H1 (cell line): Measurements from ENCODE around the gene CDC42EP4. TPM values are rescaled to one million over a fixed set of nuclear protein-coding genes. Genes with fewer than 3 reads are reported as not detected.

ENCODE experiments used
- CTCF ChIA-PET: fragments of 300-600 bp; sonication (Branson Sonifier 250); formaldehyde crosslinking; loops from one replicate; lab custom pipeline; 2021; ENCODE audit not compliant: partially characterized antibody; lab: Charles Lee
- POLR2A ChIA-PET: fragments of 300-600 bp; sonication (Branson Sonifier 250); formaldehyde crosslinking; loops from one replicate; lab custom pipeline; 2021; ENCODE audit warnings: inconsistent platforms; ENCODE audit not compliant: partially characterized antibody; lab: Charles Lee
- DNase-seq, 2 experiments: peaks; one replicate each; pipeline versions ENCODE4 v3.0.0 to v3.0.0-alpha.2; 2010 to 2022; ENCODE audit warnings: low spot score in 2 of 2, low read depth in 1 of 2, mixed read lengths in 1 of 2
- FAIRE-seq: peaks from 2 replicates; lab custom pipeline; 2011; peaks lifted over from hg19 to GRCh38; lab: Jason Lieb, UNC
- H2AFZ ChIP-seq: 2 replicates; pipeline ENCODE4 v1.8.1; 2012; ENCODE audit warnings: low read length, inconsistent platforms
- H2AK5ac ChIP-seq: 2 replicates; pipeline ENCODE4 v1.6.1; 2013; ENCODE audit warnings: low read depth, low read length
- H2BK120ac ChIP-seq: replicated peaks from 2 replicates; pipeline ENCODE3; 2013; ENCODE audit warnings: low read depth, low read length, inconsistent platforms
- H2BK12ac ChIP-seq: 2 replicates; pipeline ENCODE4 v1.6.1; 2013; ENCODE audit warnings: low read depth, low read length
- H2BK15ac ChIP-seq: 2 replicates; pipeline ENCODE4 v1.6.1; 2013; ENCODE audit warnings: low read length
- H2BK20ac ChIP-seq: 2 replicates; pipeline ENCODE4 v1.6.1; 2013; ENCODE audit warnings: low read length
- H2BK5ac ChIP-seq: 2 replicates; pipeline ENCODE4 v1.6.1; 2013; ENCODE audit warnings: low read depth, low read length
- H3K14ac ChIP-seq: 2 replicates; pipeline ENCODE4 v1.6.1; 2013; ENCODE audit warnings: inconsistent platforms; ENCODE audit not compliant: insufficient read length
- H3K18ac ChIP-seq: 2 replicates; pipeline ENCODE4 v1.6.1; 2013; ENCODE audit warnings: low read length; ENCODE audit errors: extremely low read depth
- H3K23ac ChIP-seq: 2 replicates; pipeline ENCODE4 v1.6.1; 2013; ENCODE audit warnings: inconsistent platforms; ENCODE audit not compliant: insufficient read length
- H3K23me2 ChIP-seq: 2 replicates; pipeline ENCODE4 v1.6.1; 2013; ENCODE audit warnings: low read depth, low read length
- H3K27ac ChIP-seq: 2 replicates; pipeline ENCODE4 v1.6.1; 2011; ENCODE audit warnings: low read depth, low read length, inconsistent platforms
- H3K27me3 ChIP-seq, 4 experiments: replicated peaks in 1 of 4; 1 replicate in 1 of 4; 2 replicates in 3 of 4; pipeline versions ENCODE4 v1.6.1 to v1.8.1; 2011 to 2013; ENCODE audit warnings: low read length in 3 of 4, mild to moderate bottlenecking in 3 of 4, inconsistent platforms in 2 of 4, mixed read lengths in 2 of 4, moderate library complexity in 1 of 4; ENCODE audit not compliant: control insufficient read depth in 3 of 4, insufficient read depth in 3 of 4; ENCODE audit errors: extremely low read depth in 1 of 4
- H3K36me3 ChIP-seq, 4 experiments: 2 replicates each; pipeline versions ENCODE4 v1.6.1 to v1.8.1; 2011 to 2013; ENCODE audit warnings: mild to moderate bottlenecking in 4 of 4, low read length in 3 of 4, moderate library complexity in 2 of 4, control low read depth in 1 of 4, inconsistent platforms in 1 of 4; ENCODE audit not compliant: insufficient read depth in 4 of 4, control insufficient read depth in 2 of 4
- H3K4ac ChIP-seq: replicated peaks from 2 replicates; pipeline ENCODE3; 2013; ENCODE audit warnings: low read length, low read depth, mixed read lengths, inconsistent platforms; ENCODE audit not compliant: insufficient read length
- H3K4me1 ChIP-seq, 4 experiments: replicated peaks in 1 of 4; 1 replicate in 1 of 4; 2 replicates in 3 of 4; pipeline versions ENCODE4 v1.6.1 to v1.8.1; 2011 to 2013; ENCODE audit warnings: low read length in 3 of 4, inconsistent platforms in 2 of 4, mixed read lengths in 1 of 4; ENCODE audit not compliant: insufficient read depth in 4 of 4, control insufficient read depth in 3 of 4
- H3K4me2 ChIP-seq, 2 experiments: 2 replicates each; pipeline versions ENCODE4 v1.6.1 to v1.8.1; 2011 to 2013; ENCODE audit warnings: low read depth in 2 of 2, low read length in 2 of 2, control low read depth in 1 of 2, inconsistent platforms in 1 of 2, mild to moderate bottlenecking in 1 of 2; ENCODE audit not compliant: insufficient read depth in 1 of 2
- H3K4me3 ChIP-seq, 4 experiments: fragments of 200-600, 300-600 bp in 1 of 4; sonication (generic), shearing (Covaris generic), sonication (Bioruptor Twin) in 1 of 4; 2 replicates each; pipeline versions ENCODE4 v1.5.1 to v1.8.1; 2011 to 2016; ENCODE audit warnings: low read length in 4 of 4, low read depth in 3 of 4, control low read depth in 2 of 4, inconsistent platforms in 2 of 4, mild to moderate bottlenecking in 2 of 4, mixed read lengths in 1 of 4, moderate library complexity in 1 of 4; ENCODE audit not compliant: insufficient read depth in 2 of 4; ENCODE audit errors: extremely low read depth in 1 of 4
- H3K56ac ChIP-seq: replicated peaks from 2 replicates; pipeline ENCODE3; 2013; ENCODE audit warnings: low read depth, mild to moderate bottlenecking, mixed read lengths, low read length, inconsistent platforms; ENCODE audit not compliant: insufficient read length
- H3K79me1 ChIP-seq: 2 replicates; pipeline ENCODE4 v1.6.1; 2013; ENCODE audit warnings: low read depth, low read length, control low read depth
- H3K79me2 ChIP-seq, 2 experiments: 2 replicates each; pipeline versions ENCODE4 v1.6.1 to v1.8.1; 2012 to 2013; ENCODE audit warnings: low read length in 2 of 2, mild to moderate bottlenecking in 2 of 2, inconsistent platforms in 1 of 2; ENCODE audit not compliant: insufficient read depth in 2 of 2, control insufficient read depth in 1 of 2
- H3K9ac ChIP-seq, 4 experiments: replicated peaks in 1 of 4; 1 replicate in 1 of 4; 2 replicates in 3 of 4; pipeline versions ENCODE4 v1.6.1 to v1.8.1; 2011 to 2013; ENCODE audit warnings: low read depth in 3 of 4, low read length in 3 of 4, control low read depth in 2 of 4, mild to moderate bottlenecking in 2 of 4, moderate library complexity in 2 of 4, inconsistent platforms in 1 of 4; ENCODE audit errors: extremely low read depth in 1 of 4
- H3K9me3 ChIP-seq, 2 experiments: 2 replicates each; pipeline versions ENCODE4 v1.6.1 to v1.8.1; 2012 to 2013; ENCODE audit warnings: mild to moderate bottlenecking in 2 of 2, moderate library complexity in 2 of 2, control low read depth in 1 of 2, inconsistent platforms in 1 of 2, low read depth in 1 of 2, low read length in 1 of 2, mixed read lengths in 1 of 2; ENCODE audit not compliant: insufficient read depth in 2 of 2
- H4K20me1 ChIP-seq, 2 experiments: replicated peaks in 1 of 2; 2 replicates each; pipeline versions ENCODE3 to v1.8.1; 2011 to 2013; ENCODE audit warnings: inconsistent platforms in 2 of 2, low read length in 2 of 2, mild to moderate bottlenecking in 1 of 2; ENCODE audit not compliant: insufficient read depth in 2 of 2, control insufficient read depth in 1 of 2
- H4K5ac ChIP-seq: 2 replicates; pipeline ENCODE4 v1.6.1; 2013; ENCODE audit warnings: low read length, low read depth, mixed read lengths, inconsistent platforms; ENCODE audit not compliant: insufficient read length
- H4K8ac ChIP-seq: 2 replicates; pipeline ENCODE4 v1.8.0; 2013; ENCODE audit warnings: mild to moderate bottlenecking, moderate library complexity, low read length, inconsistent platforms; ENCODE audit not compliant: insufficient read depth; ENCODE audit errors: extremely low read depth
- H4K91ac ChIP-seq: replicated peaks from 2 replicates; pipeline ENCODE3; 2013; ENCODE audit warnings: low read length, mixed read lengths, inconsistent platforms; ENCODE audit not compliant: insufficient read length
- CBX8 ChIP-seq: fragments of 300-800, 300-1000 bp; sonication (generic); IDR thresholded peaks from 2 replicates; pipeline ENCODE4 v1.7.1; 2016; ENCODE audit warnings: low read depth, low read length, borderline replicate concordance
- CHD1 ChIP-seq: IDR thresholded peaks from 2 replicates; pipeline ENCODE4 v1.6.1; 2012; ENCODE audit warnings: low read depth, low read length, improper control_type of control experiment
- HDAC2 ChIP-seq, 2 experiments: fragments of 300-600 bp in 1 of 2; sonication (generic) in 1 of 2; IDR thresholded peaks; 2 replicates each; pipeline ENCODE4 v1.6.1; 2011 to 2012; ENCODE audit warnings: low read depth in 2 of 2, low read length in 2 of 2, mild to moderate bottlenecking in 2 of 2, moderate library complexity in 2 of 2, borderline replicate concordance in 1 of 2, inconsistent platforms in 1 of 2
- KDM4A ChIP-seq: IDR thresholded peaks from one replicate; pipeline ENCODE4 v1.7.1; 2012; ENCODE audit warnings: low read depth, mild to moderate bottlenecking, moderate library complexity, low read length, inconsistent platforms; ENCODE audit not compliant: severe bottlenecking
- NANOG ChIP-seq: IDR thresholded peaks from 2 replicates; pipeline ENCODE4 v1.6.1; 2011; ENCODE audit warnings: low read length, low read depth, mild to moderate bottlenecking, inconsistent platforms; ENCODE audit not compliant: insufficient read depth, poor library complexity, severe bottlenecking
- TBP ChIP-seq: IDR thresholded peaks from 2 replicates; pipeline ENCODE4 v1.6.1; 2011; ENCODE audit warnings: low read depth, low read length, improper control_type of control experiment
- WGBS, 2 experiments: shearing (Covaris generic) in 1 of 2; methylation state at CpG; one replicate each; pipeline versions ENCODE4 v1.1.6 to v1.1.7; 2013 to 2015; ENCODE audit warnings: low lambda C conversion rate in 2 of 2, mixed read lengths in 2 of 2, inconsistent platforms in 1 of 2, low coverage in 1 of 2, missing lambda C conversion rate in 1 of 2; ENCODE audit not compliant: insufficient replicate concordance in 2 of 2, insufficient coverage in 1 of 2, insufficient read length in 1 of 2; ENCODE audit errors: extremely low coverage in 1 of 2, missing lambda C conversion rate in 1 of 2; 5-methylcytosine and 5-hydroxymethylcytosine counted together
- polyA plus RNA-seq, 7 experiments: library from polyadenylated mRNA; depleted of rRNA in 3 of 7; stranded (reverse) in 5 of 7; unstranded in 2 of 7; fragments of >200 nt in 5 of 7; fragments of 200-250 nt in 2 of 7; gene quantifications; 1 replicate in 5 of 7; 2 replicates in 1 of 7; 4 replicates in 1 of 7; pipeline versions ENCODE4 v1.2.1 to v1.2.3, GENCODE V29; 2011 to 2013; ENCODE audit warnings: missing spikeins in 2 of 7, mixed read lengths in 2 of 7
- total RNA-seq: library from RNA; stranded (reverse); fragmentation: NEBNext Ultra II Directional; extraction: Animal tissue kit (Norgen Biotek cat#: 25700); gene quantifications from 2 replicates; pipeline ENCODE4 v1.2.1, GENCODE V29; 2021

The CDC42EP4 gene
- total and polyA plus RNA-seq, 2 of the 8 experiments (the other 6 are each of a cell fraction or from before 2014, with no cell fraction given): 8.8 to 12.6 TPM

DNA sequence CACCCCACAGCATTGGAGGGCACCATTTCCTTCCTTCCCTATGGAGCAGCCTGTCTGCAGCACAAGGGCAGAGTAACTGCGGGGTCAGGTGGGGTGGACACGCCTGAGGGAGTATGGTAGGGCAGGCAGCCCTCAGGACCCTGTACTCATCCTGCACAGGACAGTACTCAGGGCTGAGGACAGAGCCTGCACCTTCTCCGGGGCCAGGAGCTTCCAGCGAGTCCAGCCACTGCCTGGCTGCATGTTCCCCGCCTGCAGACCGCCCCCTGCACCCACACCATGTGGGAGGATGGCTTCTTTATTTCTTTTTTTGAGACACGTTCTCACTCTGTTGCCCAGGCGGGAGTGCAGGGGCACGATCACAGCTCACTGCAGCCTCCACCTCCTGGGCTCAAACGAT lies 47.6 kb upstream of the CDC42EP4 start:
- no peak overlapping the region for H3K27ac ChIP-seq
- no peaks in the 10 kb centered on the region for H3K79me2 ChIP-seq
- DNase-seq: no peak
- ChIA-PET POLR2A (interaction anchor here (1.2 kb wide), 1 partner anchor 120 kb away, joined by 3 read pairs; no protein-coding TSS in a partner anchor), CTCF (interaction anchor here (0.8 to 16.5 kb wide), 11 partner anchors 10 to 131 kb away, joined by 3 to 439 read pairs (median 9); partner anchors contain the start of genes CDC42EP4 and CPSF4L)
- FAIRE-seq: no peak
- H3K14ac ChIP-seq: no peak overlapping the region
- H4K20me1 ChIP-seq: no peaks in the 10 kb centered on the region
- peak overlapping the region; percentile 25 for H3K18ac ChIP-seq
- H4K8ac ChIP-seq: no peak overlapping the region
- H3K56ac ChIP-seq: no peak overlapping the region
- H2AFZ ChIP-seq: no peak overlapping the region
- H3K4ac ChIP-seq: no peak overlapping the region
- H3K4me1 ChIP-seq: peaks cover 4 to 33% (median 26%) of the 10 kb centered on the region in 4 experiments
- H2BK20ac ChIP-seq: no peak overlapping the region; the same call in 1 of the 2 replicates
- H2BK15ac ChIP-seq: peak overlapping the region; percentile 66; the same call in 1 of the 2 replicates
- TF ChIP-seq CHD1: no peak
- TF ChIP-seq HDAC2 (IDR thresholded peaks at IDR 0.05; ENCODE audit: borderline replicate concordance in 1 of 2, low read depth in 2 of 2, low read length in 2 of 2): no peak
- TF ChIP-seq TBP: no peak
- TF ChIP-seq NANOG: no peak
- TF ChIP-seq KDM4A: no peak
- no peak for TF ChIP-seq CBX8
- TF ChIP-seq, all 59 proteins: peak for 0
- Histone ChIP-seq H3K36me3 (no peaks in the 10 kb centered on the region), H3K27me3 (no peaks in the 10 kb centered on the region), H2AK5ac (no peak overlapping the region), H4K91ac (peak overlapping the region; percentile 37), H3K23ac (no peak overlapping the region), H3K9ac (no peak overlapping the region; a peak in 1 of 7 replicates), H2BK120ac (no peak overlapping the region), H2BK12ac (peak overlapping the region; percentile 94; the same call in 1 of the 2 replicates), H3K4me2 (peak overlapping the region in 1 of 2 experiments; percentile 81; a peak in 2 of 4 replicates), H4K5ac (no peak overlapping the region), H3K4me3 (no peak overlapping the region), H3K9me3 (no peaks in the 10 kb centered on the region), H3K23me2 (peaks cover 2% of the 10 kb centered on the region; the same call in 1 of the 2 replicates), H3K79me1 (no peaks in the 10 kb centered on the region), H2BK5ac (peak overlapping the region; percentile 61)
- 90% methylated on average over 10 of the region's 10 CpGs; no CpG with 5 or more reads in 1 of the 2 experiments for WGBS, 2 experiments
